Right cardiac atrium (tissue), 5 donors: Measurements from ENCODE around the gene RAB3GAP2. TPM values are rescaled to one million over a fixed set of nuclear protein-coding genes. Genes with fewer than 3 reads are reported as not detected.
"Not testable (repeated sequence)": the region's sequence is repeated elsewhere in the genome, so short reads cannot be mapped to it uniquely, and the experiment has no call there.

ENCODE experiments used
- ATAC-seq, 2 donors: fragments of 200-7000 bp; cut with Tn5 transposase; one replicate each; pipeline versions ENCODE4 v1.8.0 to v1.9.1; 2020; ENCODE audit warnings: moderate library complexity in 2 of 2, mild to moderate bottlenecking in 1 of 2
- DNase-seq, 3 donors: peaks; one replicate each; pipeline ENCODE4 v3.0.0-alpha.2; 2020
- H3K27ac ChIP-seq: one replicate; pipeline ENCODE4 v1.5.1; 2013; ENCODE audit warnings: mild to moderate bottlenecking, low read length, control low read depth, moderate library complexity
- H3K27me3 ChIP-seq: one replicate; pipeline ENCODE4 v1.6.1; 2013; ENCODE audit not compliant: control insufficient read depth, insufficient read depth
- H3K4me1 ChIP-seq: one replicate; pipeline ENCODE4 v1.6.1; 2013; ENCODE audit warnings: low read length; ENCODE audit not compliant: control insufficient read depth, insufficient read depth
- H3K4me3 ChIP-seq: one replicate; pipeline ENCODE4 v1.5.1; 2013; ENCODE audit warnings: low read length, control low read depth
- H3K9me3 ChIP-seq: one replicate; pipeline ENCODE4 v1.6.1; 2013; ENCODE audit warnings: low read length; ENCODE audit not compliant: control insufficient read depth
- WGBS: extraction: QIAGEN DNeasy Blood & Tissue Kit; methylation state at CpG from one replicate; pipeline ENCODE4 v1.1.7; 2013; 5-methylcytosine and 5-hydroxymethylcytosine counted together
- intact Hi-C, 4 donors: fragments of 100-400 bp; cut with DNase I; formaldehyde crosslinking; loops; one replicate each; pipeline versions ENCODE4 v1.11.0 to v1.14.0; 2022 to 2023
- polyA plus RNA-seq: library from polyadenylated mRNA; stranded (reverse); fragments of 200-250 nt; gene quantifications from one replicate; pipeline ENCODE4 v1.2.3, GENCODE V29; 2013
- total RNA-seq, 4 donors: library from RNA; stranded (reverse); fragmentation: NEBNext Ultra II Directional; extraction: Animal tissue kit (Norgen Biotek cat#: 25700); gene quantifications; one replicate each; pipeline ENCODE4 v1.2.1, GENCODE V29; 2021
- donor health status: healthy with polysubstance abuse.
- donor health status: DM: no; HTN: yes; CAD: no.
- donor health status: DM: no; HTN: no; CAD: no.
- donor health status: DM: no; HTN: yes; CAD: no; lungs with severe emphysema.
- donor health status: DM: yes; HTN: yes; CAD: no.

Gene RAB3GAP2
- total and polyA plus RNA-seq, 5 donors: 7.4 to 31.9 (median 23.4) TPM

DNA sequence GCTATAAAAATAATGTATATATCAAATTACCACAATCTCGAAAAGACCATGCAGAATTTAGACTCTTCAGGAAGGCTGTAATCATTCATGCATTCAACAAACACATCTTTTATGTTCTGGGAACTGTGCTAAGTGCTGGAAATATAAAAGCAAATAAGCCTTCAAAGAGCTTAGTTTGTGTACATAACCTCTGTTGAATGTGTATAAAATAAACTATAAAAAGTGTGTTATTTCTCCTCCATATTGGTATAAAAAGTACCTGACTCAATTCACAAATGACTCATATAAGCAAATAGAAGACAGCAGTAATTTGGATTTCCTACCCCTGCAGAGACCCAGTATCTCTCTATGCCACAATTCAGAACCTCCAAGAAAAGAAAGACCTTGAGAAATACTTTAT lies 36.8 kb downstream of the RAB3GAP2 start:
- DNase-seq (no peak), ATAC-seq (no peak)
- intact Hi-C loops: no loop called here
- Histone ChIP-seq H3K4me1 (no peaks in the 10 kb centered on the region), H3K27ac (no peak overlapping the region), H3K9me3 (no peaks in the 10 kb centered on the region), H3K4me3 (no peak overlapping the region), H3K27me3 (no peaks in the 10 kb centered on the region)
- WGBS: 92% methylated on average over 1 of the region's 1 CpG

GRCh38 chr1:220233927-220234326 lies 38.3 kb downstream of the RAB3GAP2 start:
- WGBS: 98% methylated on average over 3 of the region's 3 CpGs
- no peak for DNase-seq

DNA sequence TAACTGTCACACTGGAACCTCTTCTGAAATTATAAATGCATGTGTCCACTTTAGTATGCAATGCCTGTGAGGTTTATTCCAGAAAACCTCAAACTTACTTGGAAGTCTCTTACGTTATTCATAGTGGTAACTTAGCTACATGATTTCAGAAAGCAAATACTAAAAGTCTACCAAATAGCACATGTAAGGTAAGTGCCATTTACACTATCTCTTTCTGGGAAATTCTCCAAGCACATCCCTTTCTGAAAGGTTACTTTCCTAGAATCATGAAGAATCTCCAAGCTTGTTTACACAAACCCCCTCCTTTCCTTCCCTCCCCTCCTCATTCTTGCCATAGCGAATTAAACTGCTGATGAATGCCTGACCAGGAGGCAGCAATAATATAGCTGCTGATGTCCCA lies 42.5 kb downstream of the RAB3GAP2 start:
- Histone ChIP-seq H3K27ac (no peak overlapping the region), H3K9me3 (no peaks in the 10 kb centered on the region), H3K4me1 (peaks cover 2% of the 10 kb centered on the region), H3K27me3 (no peaks in the 10 kb centered on the region), H3K4me3 (no peak overlapping the region)
- intact Hi-C loops: no loop called here
- no peak for ATAC-seq
- 84% methylated on average over 2 of the region's 2 CpGs for WGBS
- no peak for DNase-seq

More at GRCh38 chr1:220233927-220234326, 38.3 kb downstream of the RAB3GAP2 start:
- Histone ChIP-seq H3K9me3 (no peaks in the 10 kb centered on the region), H3K4me3 (no peak overlapping the region), H3K4me1 (no peaks in the 10 kb centered on the region), H3K27me3 (no peaks in the 10 kb centered on the region), H3K27ac (no peak overlapping the region)
- intact Hi-C loops: no loop called here
- no peak for ATAC-seq

GRCh38 chr1:220227393-220227792 lies 44.9 kb downstream of the RAB3GAP2 start:
- Histone ChIP-seq H3K27me3 (no peaks in the 10 kb centered on the region), H3K4me1 (peaks cover 3% of the 10 kb centered on the region), H3K9me3 (no peaks in the 10 kb centered on the region), H3K4me3 (no peak overlapping the region), H3K27ac (no peak overlapping the region)
- ATAC-seq (peak; percentile 29 to 36), DNase-seq (no peak)
- intact Hi-C loops: no loop called here
- WGBS: 55% methylated on average over 4 of the region's 4 CpGs

- no peak for ATAC-seq
- intact Hi-C loops: no loop called here
- Histone ChIP-seq H3K4me3 (no peak overlapping the region), H3K9me3 (no peaks in the 10 kb centered on the region), H3K4me1 (peaks cover 3% of the 10 kb centered on the region), H3K27ac (no peak overlapping the region), H3K27me3 (no peaks in the 10 kb centered on the region)
- WGBS: 84% methylated on average over 3 of the region's 3 CpGs
- no peak for DNase-seq
These were observed 45.5 kb downstream of the RAB3GAP2 start for GRCh38 chr1:220226752-220227151.

GRCh38 chr1:220225957-220226356 lies 46.3 kb downstream of the RAB3GAP2 start:
- intact Hi-C loops: no loop called here
- Histone ChIP-seq H3K27ac (no peak overlapping the region), H3K9me3 (no peaks in the 10 kb centered on the region), H3K4me1 (peaks cover 3% of the 10 kb centered on the region), H3K27me3 (no peaks in the 10 kb centered on the region), H3K4me3 (no peak overlapping the region)
- ATAC-seq (no peak), DNase-seq (no peak)

GRCh38 chr1:220224611-220225124 lies 47.6 kb downstream of the RAB3GAP2 start:
- H3K4me1 ChIP-seq: peaks cover 3% of the 10 kb centered on the region
- no peak overlapping the region for H3K4me3 ChIP-seq
- H3K27ac ChIP-seq: no peak overlapping the region
- 100% methylated on average over 1 of the region's 1 CpG for WGBS
- DNase-seq: no peak
- no peak for ATAC-seq
- H3K27me3 ChIP-seq: no peaks in the 10 kb centered on the region
- no peaks in the 10 kb centered on the region for H3K9me3 ChIP-seq
- intact Hi-C loops: no loop called here

- ATAC-seq (no peak), DNase-seq (no peak)
- no peaks in the 10 kb centered on the region for H3K9me3 ChIP-seq
- no peaks in the 10 kb centered on the region for H3K27me3 ChIP-seq
- intact Hi-C loops: no loop called here
- peaks cover 3% of the 10 kb centered on the region for H3K4me1 ChIP-seq
- no peak overlapping the region for H3K27ac ChIP-seq
- H3K4me3 ChIP-seq: no peak overlapping the region
- 95% methylated on average over 2 of the region's 2 CpGs for WGBS
These were observed 48.2 kb downstream of the RAB3GAP2 start for GRCh38 chr1:220224033-220224432.

GRCh38 chr1:220222939-220223338 lies 49.3 kb downstream of the RAB3GAP2 start:
- no peaks in the 10 kb centered on the region for H3K9me3 ChIP-seq
- no peak for DNase-seq
- intact Hi-C loops: no loop called here
- H3K4me3 ChIP-seq: no peak overlapping the region
- ATAC-seq: no peak
- peaks cover 3% of the 10 kb centered on the region for H3K4me1 ChIP-seq
- 88% methylated on average over 3 of the region's 3 CpGs for WGBS
- H3K27me3 ChIP-seq: no peaks in the 10 kb centered on the region
- H3K27ac ChIP-seq: no peak overlapping the region

GRCh38 chr1:220221670-220222069 lies 50.6 kb downstream of the RAB3GAP2 start:
- intact Hi-C loops: no loop called here
- Histone ChIP-seq H3K4me3 (no peak overlapping the region), H3K27ac (no peak overlapping the region), H3K4me1 (peaks cover 3% of the 10 kb centered on the region), H3K27me3 (no peaks in the 10 kb centered on the region), H3K9me3 (no peaks in the 10 kb centered on the region)
- no peak for ATAC-seq
- no peak for DNase-seq
- 88% methylated on average over 3 of the region's 3 CpGs for WGBS

DNA sequence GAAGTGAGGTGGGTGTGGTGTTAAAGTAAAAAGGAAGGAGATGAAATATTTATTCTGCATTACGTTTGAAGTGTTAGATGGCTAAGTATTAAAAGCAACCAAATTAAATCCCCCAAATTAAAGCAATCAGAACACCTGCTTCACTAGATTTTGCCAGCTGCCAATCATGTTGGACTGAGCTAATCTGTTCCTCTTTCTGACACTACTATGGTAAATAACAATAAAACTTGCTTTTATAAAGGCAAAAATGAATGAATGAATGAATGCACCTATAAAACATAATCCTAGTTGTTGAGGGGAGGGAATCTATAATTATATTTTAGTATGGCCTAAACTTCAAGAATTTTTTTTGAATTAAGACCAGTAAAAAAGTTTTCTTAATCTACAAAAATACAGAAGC lies 51.0 kb downstream of the RAB3GAP2 start:
- intact Hi-C loops: no loop called here
- ATAC-seq: no peak
- WGBS: 83% methylated on average over 1 of the region's 1 CpG

DNA sequence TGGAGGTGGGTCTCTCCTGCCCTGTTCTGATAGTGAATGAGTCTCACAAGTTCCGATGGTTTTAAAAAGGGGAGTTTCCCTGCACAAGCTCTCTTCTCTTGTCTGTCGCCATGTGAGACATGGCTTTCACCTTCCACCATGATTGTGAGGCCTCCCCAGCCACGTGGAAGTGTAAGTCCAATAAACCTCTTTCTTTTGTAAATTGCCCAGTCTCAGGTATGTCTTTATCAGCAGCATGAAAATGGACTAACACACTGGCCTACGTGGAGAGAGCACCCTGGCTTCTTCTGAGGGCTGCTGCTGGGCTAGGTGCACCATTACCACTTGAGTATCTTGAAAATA lies 51.6 kb downstream of the RAB3GAP2 start:
- DNase-seq, intact Hi-C loops: not testable (repeated sequence)
- 87% methylated on average over 4 of the region's 4 CpGs for WGBS

More for the DNA sequence above, 51.0 kb downstream of the RAB3GAP2 start:
- Histone ChIP-seq H3K4me1 (peaks cover 3% of the 10 kb centered on the region), H3K9me3 (no peaks in the 10 kb centered on the region), H3K4me3 (no peak overlapping the region), H3K27me3 (no peaks in the 10 kb centered on the region), H3K27ac (no peak overlapping the region)
- DNase-seq: no peak

More for the DNA sequence above, 51.6 kb downstream of the RAB3GAP2 start:
- ATAC-seq, H3K4me3 ChIP-seq, H3K4me1 ChIP-seq, H3K27ac ChIP-seq, H3K27me3 ChIP-seq, H3K9me3 ChIP-seq: not testable (repeated sequence)
